ENCODE measurements around the gene C10orf143. TPM values are rescaled to one million over a fixed set of nuclear protein-coding genes. Genes with fewer than 3 reads are reported as not detected.

Gene C10orf143
- total RNA-seq, 2 donors from 2014 or later, result 2.1 to 2.3 TPM

GRCh38 chr10:130022511-130023299 lies 87.9 kb downstream of the C10orf143 start:
- peak in 1 of 2 donors; percentile 53 for ATAC-seq
- DNase-seq, result no peak
- intact Hi-C loops (cut with DNase I), result no loop called here

GRCh38 chr10:130022086-130022485 lies 88.5 kb downstream of the C10orf143 start:
- intact Hi-C loops (cut with DNase I), result no loop called here
- DNase-seq (no peak), ATAC-seq (no peak)

- DNase-seq (no peak), ATAC-seq (peak; percentile 78 to 85)
- intact Hi-C loops (cut with DNase I), result no loop called here
Observed at GRCh38 chr10:130021383-130021950, 89.2 kb downstream of the C10orf143 start.

GRCh38 chr10:130020651-130021382 lies 89.8 kb downstream of the C10orf143 start:
- intact Hi-C loops (cut with DNase I), result no loop called here
- ATAC-seq (peak; percentile 24 to 31), DNase-seq (no peak)

- intact Hi-C loops (cut with DNase I), result no loop called here
- no peak for ATAC-seq
- no peak for DNase-seq
Observed at GRCh38 chr10:130018730-130019185, 91.9 kb downstream of the C10orf143 start.

GRCh38 chr10:130018265-130018664 lies 92.4 kb downstream of the C10orf143 start:
- DNase-seq (no peak), ATAC-seq (no peak)
- intact Hi-C loops (cut with DNase I), result no loop called here

- DNase-seq (no peak), ATAC-seq (no peak)
- intact Hi-C loops (cut with DNase I), result no loop called here
Observed at GRCh38 chr10:130017631-130018022, 93.0 kb downstream of the C10orf143 start.

GRCh38 chr10:130016993-130017630 lies 93.5 kb downstream of the C10orf143 start:
- intact Hi-C loops (cut with DNase I), result no loop called here
- DNase-seq (no peak), ATAC-seq (no peak)

GRCh38 chr10:130016095-130016494 lies 94.5 kb downstream of the C10orf143 start:
- no peak for ATAC-seq
- DNase-seq, result no peak
- intact Hi-C loops (cut with DNase I), result no loop called here

- no peak for DNase-seq
- intact Hi-C loops (cut with DNase I), result no loop called here
- no peak for ATAC-seq
Observed at GRCh38 chr10:130015075-130015695, 95.4 kb downstream of the C10orf143 start.

- intact Hi-C loops (cut with DNase I), result no loop called here
- DNase-seq (no peak), ATAC-seq (no peak)
Observed at GRCh38 chr10:130014263-130015074, 96.2 kb downstream of the C10orf143 start.

Other genes starting within 250 kb of the C10orf143 start
- gene EBF3, start 146.6 kb downstream of the C10orf143 start, total RNA-seq, result 10 to 100 TPM in 1 of 2 donors, 1 to 10 TPM in 1; 6.0 to 10.1 TPM
- gene GLRX3, start 25.6 kb upstream of the C10orf143 start, total RNA-seq, result 10 to 100 TPM; 53.5 to 67.1 TPM